Lower lobe of right lung (tissue), 2 donors: ENCODE results near the gene PRDM15. TPM values are rescaled to one million over a fixed set of nuclear protein-coding genes. Genes with fewer than 3 reads are reported as not detected.

Experiments
- ATAC-seq, 2 donors: fragments of 200-7000 bp; cut with Tn5 transposase; one replicate each; pipeline ENCODE4 v1.9.1; 2020 to 2022; ENCODE audit warnings: mild to moderate bottlenecking in 2 of 2, moderate library complexity in 2 of 2
- DNase-seq: peaks from one replicate; pipeline ENCODE4 v3.0.0-alpha.2; 2020
- H3K27ac ChIP-seq: fragments of 200-600 bp; one replicate; pipeline ENCODE4 v1.8.0; 2022
- H3K27me3 ChIP-seq: fragments of 200-600 bp; one replicate; pipeline ENCODE4 v1.8.0; 2022; ENCODE audit warnings: low read depth
- H3K36me3 ChIP-seq: fragments of 200-600 bp; one replicate; pipeline ENCODE4 v1.8.0; 2022; ENCODE audit warnings: mild to moderate bottlenecking
- H3K4me1 ChIP-seq: fragments of 200-600 bp; one replicate; pipeline ENCODE4 v1.8.0; 2022
- H3K4me3 ChIP-seq: fragments of 200-600 bp; one replicate; pipeline ENCODE4 v1.8.0; 2022; ENCODE audit warnings: mild to moderate bottlenecking
- H3K9me3 ChIP-seq: fragments of 200-600 bp; one replicate; pipeline ENCODE4 v1.8.0; 2022
- intact Hi-C: fragments of 100-400 bp; cut with DNase I; formaldehyde crosslinking; loops from one replicate; pipeline ENCODE4 v1.11.0; 2022
- total RNA-seq: library from RNA; stranded (reverse); fragmentation: NEBNext Ultra II Directional; extraction: Animal tissue kit (Norgen Biotek cat#: 25700); gene quantifications from one replicate; pipeline ENCODE4 v1.2.1, GENCODE V29; 2021
- TF ChIP-seq, protein P1 (sequence below): fragments of 200-600 bp; IDR thresholded peaks from one replicate; pipeline ENCODE4 v1.8.0; 2022; ENCODE audit warnings: antibody characterized with exemption, mild to moderate bottlenecking
- donor health status: DM: no; HTN: yes; CAD: no; lungs with severe emphysema.

PRDM15 gene
- total RNA-seq, 1 donor from 2014 or later: 6.6 TPM

DNA sequence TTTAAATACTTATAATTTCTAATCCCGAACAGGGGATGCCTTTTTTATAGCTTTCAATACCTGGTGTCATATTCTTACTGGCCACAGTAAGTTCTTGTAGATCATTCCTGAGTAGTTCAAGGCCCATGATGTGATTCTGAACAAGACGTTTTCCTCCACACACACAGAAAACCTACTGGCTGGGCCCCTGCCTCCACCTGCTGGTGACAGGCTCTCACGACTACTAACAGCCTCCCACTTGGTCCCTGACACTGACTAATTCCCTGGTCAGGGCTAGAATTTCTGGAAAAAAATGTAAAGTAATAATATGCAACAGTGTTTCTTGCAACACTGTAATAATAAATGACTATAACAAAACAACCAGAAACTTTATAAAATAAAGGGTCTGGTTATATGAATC lies 61.9 kb downstream of the PRDM15 start:
- peak; percentile 74 to 85 for ATAC-seq
- TF ChIP-seq, protein P1, sequence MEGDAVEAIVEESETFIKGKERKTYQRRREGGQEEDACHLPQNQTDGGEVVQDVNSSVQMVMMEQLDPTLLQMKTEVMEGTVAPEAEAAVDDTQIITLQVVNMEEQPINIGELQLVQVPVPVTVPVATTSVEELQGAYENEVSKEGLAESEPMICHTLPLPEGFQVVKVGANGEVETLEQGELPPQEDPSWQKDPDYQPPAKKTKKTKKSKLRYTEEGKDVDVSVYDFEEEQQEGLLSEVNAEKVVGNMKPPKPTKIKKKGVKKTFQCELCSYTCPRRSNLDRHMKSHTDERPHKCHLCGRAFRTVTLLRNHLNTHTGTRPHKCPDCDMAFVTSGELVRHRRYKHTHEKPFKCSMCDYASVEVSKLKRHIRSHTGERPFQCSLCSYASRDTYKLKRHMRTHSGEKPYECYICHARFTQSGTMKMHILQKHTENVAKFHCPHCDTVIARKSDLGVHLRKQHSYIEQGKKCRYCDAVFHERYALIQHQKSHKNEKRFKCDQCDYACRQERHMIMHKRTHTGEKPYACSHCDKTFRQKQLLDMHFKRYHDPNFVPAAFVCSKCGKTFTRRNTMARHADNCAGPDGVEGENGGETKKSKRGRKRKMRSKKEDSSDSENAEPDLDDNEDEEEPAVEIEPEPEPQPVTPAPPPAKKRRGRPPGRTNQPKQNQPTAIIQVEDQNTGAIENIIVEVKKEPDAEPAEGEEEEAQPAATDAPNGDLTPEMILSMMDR: peak; percentile 58
- no peaks in the 10 kb centered on the region for H3K9me3 ChIP-seq
- no peak for DNase-seq
- no peaks in the 10 kb centered on the region for H3K4me1 ChIP-seq
- no peaks in the 10 kb centered on the region for H3K27me3 ChIP-seq
- H3K4me3 ChIP-seq: no peak overlapping the region
- no peak overlapping the region for H3K27ac ChIP-seq
- H3K36me3 ChIP-seq: peaks cover 16% of the 10 kb centered on the region
- intact Hi-C loops: no loop called here

DNA sequence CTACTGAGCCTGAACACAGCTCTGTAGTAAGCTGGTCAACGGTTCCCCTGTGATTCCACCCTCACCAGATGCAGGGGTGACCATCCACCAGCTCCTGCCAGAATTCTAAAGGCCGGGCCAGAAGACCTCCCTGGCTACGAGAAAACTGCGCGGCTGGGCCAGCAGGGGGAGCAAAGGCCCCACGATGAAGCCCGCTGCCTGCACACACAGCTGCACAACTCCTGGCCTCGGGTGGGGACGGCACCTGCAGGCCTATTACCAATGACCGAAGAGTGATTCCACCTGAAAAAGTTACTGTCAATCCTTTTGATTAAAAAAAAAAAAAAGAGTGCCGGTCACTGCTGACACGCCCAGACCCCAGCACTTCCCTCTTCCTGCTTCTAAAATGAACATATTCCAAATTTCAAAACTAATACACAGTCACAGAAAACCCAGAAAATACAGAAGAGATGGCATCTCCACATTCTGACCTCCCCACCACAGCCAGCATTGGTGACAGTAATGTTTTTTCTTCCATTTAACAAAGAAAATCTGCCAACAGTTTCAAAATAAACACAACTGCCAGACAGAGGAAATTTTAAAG lies 62.5 kb downstream of the PRDM15 start:
- Histone ChIP-seq H3K9me3 (no peaks in the 10 kb centered on the region), H3K27me3 (no peaks in the 10 kb centered on the region), H3K4me3 (no peak overlapping the region), H3K27ac (no peak overlapping the region), H3K36me3 (peaks cover 20% of the 10 kb centered on the region), H3K4me1 (no peaks in the 10 kb centered on the region)
- intact Hi-C loops: no loop called here
- TF ChIP-seq, protein P1: peak; percentile 84
- DNase-seq: no peak
- ATAC-seq: peak; percentile 84 to 89

DNA sequence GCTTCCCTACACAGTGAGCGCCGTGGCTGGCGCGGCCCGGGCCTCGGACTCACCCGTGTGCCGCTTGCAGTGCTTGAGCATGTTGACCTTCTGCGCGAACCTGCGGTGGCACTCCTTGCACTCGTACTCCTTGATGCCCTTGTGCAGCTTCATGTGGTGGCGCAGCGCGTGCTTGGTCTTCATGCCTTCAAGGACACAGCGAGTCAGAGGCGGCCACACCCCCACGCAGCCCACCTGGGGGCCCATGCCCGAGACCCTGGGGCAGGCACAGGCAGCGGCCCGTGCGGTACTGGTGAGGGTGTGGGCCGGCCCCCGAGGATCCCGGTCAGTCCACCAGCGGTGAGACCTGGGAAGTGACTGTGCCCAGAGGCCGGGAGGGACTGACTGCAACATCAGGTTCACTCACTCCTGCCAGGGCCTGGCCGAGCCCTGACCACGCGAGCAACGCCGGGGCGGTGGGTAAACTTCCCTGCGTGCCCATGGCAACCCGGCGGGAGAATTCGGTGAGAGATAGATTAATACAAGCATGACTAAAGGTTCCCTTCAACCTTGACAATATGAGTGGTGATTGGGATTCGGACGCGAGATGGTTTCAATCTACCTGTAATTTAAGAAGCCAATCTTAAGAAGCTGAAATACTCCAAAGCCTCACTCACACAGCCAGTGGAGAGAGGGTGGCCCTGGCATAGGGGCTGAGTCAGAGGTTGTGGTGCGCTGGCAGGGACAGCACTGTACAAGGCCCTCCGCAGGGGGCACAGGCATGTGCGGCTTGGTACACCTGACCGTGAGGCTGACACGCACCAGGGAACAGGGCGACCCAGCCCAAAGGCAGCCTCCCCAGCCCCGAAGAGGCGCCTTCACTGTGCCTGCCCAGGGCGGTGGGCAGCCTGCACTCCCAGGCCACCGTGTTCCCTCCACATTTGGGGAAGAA lies 63.2 kb downstream of the PRDM15 start:
- Histone ChIP-seq H3K36me3 (peaks cover 25% of the 10 kb centered on the region), H3K27me3 (no peaks in the 10 kb centered on the region), H3K27ac (no peak overlapping the region), H3K4me3 (no peak overlapping the region), H3K4me1 (no peaks in the 10 kb centered on the region), H3K9me3 (no peaks in the 10 kb centered on the region)
- intact Hi-C loops: no loop called here
- DNase-seq: no peak
- peak in 1 of 2 donors; percentile 6 for ATAC-seq
- TF ChIP-seq, protein P1: no peak

DNA sequence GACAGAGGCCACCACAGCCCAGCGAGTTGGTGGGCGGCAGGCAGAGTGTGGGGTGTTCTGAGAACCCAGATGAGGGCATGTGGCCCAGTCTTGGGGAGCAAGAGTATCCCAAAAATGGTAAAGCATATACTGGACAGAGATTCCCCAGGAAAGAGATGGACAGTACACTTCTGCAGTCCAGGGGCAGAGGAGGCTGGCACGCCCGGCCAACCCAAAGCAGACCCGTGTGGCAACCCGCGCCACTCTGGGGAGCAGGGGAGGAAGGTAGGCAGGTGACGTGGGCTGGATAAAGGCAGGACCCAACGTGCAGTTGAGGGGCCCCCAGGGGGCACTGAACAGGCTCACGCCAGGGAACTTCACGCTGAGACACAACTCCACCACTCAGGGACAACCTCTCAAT lies 65.9 kb downstream of the PRDM15 start:
- ATAC-seq: no peak
- Histone ChIP-seq H3K9me3 (no peaks in the 10 kb centered on the region), H3K27ac (no peak overlapping the region), H3K4me1 (no peaks in the 10 kb centered on the region), H3K4me3 (no peak overlapping the region), H3K36me3 (peaks cover 41% of the 10 kb centered on the region), H3K27me3 (no peaks in the 10 kb centered on the region)
- TF ChIP-seq, protein P1: no peak
- DNase-seq: no peak
- intact Hi-C loops: no loop called here

DNA sequence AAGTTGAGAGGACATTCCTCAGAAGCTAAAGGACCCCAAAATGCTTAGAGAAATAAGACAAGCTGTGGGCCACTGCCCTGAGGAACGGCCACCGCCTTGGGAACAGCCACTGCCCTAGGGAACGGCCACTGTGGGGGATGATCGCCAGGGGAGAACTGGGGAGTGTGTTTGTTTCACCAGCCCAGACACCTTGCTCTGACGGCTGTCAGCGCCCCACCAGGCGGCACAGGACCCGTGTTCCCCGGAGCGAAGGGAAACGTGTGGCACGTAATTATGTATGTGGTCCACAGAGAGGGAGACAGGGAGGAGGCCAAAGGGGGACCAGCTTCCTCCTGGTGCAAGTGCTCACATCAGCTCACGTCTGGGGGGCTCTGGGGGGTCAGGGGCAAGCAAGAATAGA lies 66.5 kb downstream of the PRDM15 start:
- no peaks in the 10 kb centered on the region for H3K9me3 ChIP-seq
- no peak for ATAC-seq
- DNase-seq: no peak
- H3K36me3 ChIP-seq: peaks cover 41% of the 10 kb centered on the region
- H3K27ac ChIP-seq: no peak overlapping the region
- TF ChIP-seq, protein P1: no peak
- intact Hi-C loops: no loop called here
- H3K4me1 ChIP-seq: no peaks in the 10 kb centered on the region
- H3K4me3 ChIP-seq: no peak overlapping the region
- no peaks in the 10 kb centered on the region for H3K27me3 ChIP-seq
